Epithelial cell of proximal tubule (primary cell): Measurements from ENCODE around the gene TTC28. TPM values are rescaled to one million over a fixed set of nuclear protein-coding genes. Genes with fewer than 3 reads are reported as not detected.
A peak's percentile ranks its signal among the peaks of the same experiment; 100 is the strongest.

Source experiments
- DNase-seq: peaks from one replicate; pipeline ENCODE4 v3.0.0-alpha.2; 2011; ENCODE audit warnings: low read depth
- H3K4me3 ChIP-seq: 2 replicates; pipeline ENCODE4 v1.5.1; 2011; ENCODE audit warnings: low read depth, mild to moderate bottlenecking, low read length
- total RNA-seq: library from RNA; depleted of rRNA; stranded (reverse); fragments of >200 nt; gene quantifications from 2 replicates; pipeline ENCODE4 v1.2.3, GENCODE V29; 2015
- TF ChIP-seq, protein P1 (sequence below): conservative IDR thresholded peaks from 2 replicates; pipeline ENCODE4 v1.5.1; 2012; ENCODE audit warnings: low read depth, mild to moderate bottlenecking, low read length

TTC28 gene
- total RNA-seq, 1 donor from 2014 or later: 3.7 TPM

DNA sequence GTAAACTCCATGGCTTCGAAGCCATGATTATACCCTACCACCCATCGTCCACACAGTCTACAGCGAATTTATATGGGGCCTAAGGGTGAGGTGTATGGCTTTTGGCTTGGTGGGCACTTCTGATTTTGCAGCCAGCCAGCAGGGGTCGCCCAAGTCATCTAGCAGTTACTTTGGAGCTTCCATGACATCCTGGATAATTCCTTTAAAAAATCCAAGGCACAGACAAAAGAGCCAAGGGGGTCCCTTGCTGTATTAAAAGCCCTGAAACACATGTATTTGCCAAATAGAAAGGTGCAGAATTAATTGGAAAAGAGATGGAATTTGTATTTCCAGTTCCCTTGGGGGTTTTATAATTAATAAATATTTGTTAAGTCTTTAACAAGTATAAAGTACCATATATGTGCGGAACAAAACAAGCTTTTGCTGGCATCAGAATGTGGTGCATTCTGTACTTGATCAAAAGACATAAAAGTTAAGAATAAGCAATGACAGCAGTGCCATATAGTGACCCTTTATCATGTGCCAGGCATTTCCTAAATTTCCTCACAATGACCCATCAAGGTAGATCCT lies 627.8 kb downstream of the TTC28 start:
- DNase-seq: no peak
- H3K4me3 ChIP-seq: no peak overlapping the region
- TF ChIP-seq, protein P1, sequence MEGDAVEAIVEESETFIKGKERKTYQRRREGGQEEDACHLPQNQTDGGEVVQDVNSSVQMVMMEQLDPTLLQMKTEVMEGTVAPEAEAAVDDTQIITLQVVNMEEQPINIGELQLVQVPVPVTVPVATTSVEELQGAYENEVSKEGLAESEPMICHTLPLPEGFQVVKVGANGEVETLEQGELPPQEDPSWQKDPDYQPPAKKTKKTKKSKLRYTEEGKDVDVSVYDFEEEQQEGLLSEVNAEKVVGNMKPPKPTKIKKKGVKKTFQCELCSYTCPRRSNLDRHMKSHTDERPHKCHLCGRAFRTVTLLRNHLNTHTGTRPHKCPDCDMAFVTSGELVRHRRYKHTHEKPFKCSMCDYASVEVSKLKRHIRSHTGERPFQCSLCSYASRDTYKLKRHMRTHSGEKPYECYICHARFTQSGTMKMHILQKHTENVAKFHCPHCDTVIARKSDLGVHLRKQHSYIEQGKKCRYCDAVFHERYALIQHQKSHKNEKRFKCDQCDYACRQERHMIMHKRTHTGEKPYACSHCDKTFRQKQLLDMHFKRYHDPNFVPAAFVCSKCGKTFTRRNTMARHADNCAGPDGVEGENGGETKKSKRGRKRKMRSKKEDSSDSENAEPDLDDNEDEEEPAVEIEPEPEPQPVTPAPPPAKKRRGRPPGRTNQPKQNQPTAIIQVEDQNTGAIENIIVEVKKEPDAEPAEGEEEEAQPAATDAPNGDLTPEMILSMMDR: peak; percentile 90

- no peak for DNase-seq
- TF ChIP-seq, protein P1: no peak
- H3K4me3 ChIP-seq: no peak overlapping the region
Observed at GRCh38 chr22:28051091-28051786, 628.4 kb downstream of the TTC28 start.

DNA sequence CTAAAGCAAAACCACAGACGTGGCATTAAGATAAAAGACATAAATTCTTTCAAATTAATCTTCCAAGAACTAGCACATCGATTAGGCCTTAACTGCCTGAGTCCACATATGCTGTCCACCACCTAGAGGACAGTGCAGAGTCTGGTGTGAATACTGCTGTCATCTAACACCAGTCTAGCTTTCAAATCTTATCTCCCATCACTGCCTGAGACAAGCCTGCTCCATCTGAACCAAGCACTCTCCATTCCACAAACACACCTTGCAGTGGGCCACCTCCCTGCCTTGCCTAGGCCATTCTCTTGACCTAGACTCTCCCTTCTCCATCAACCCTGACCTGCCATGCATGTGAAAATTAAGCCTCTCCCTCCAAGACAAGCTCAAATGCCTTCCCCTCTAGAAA lies 631.1 kb downstream of the TTC28 start:
- DNase-seq: no peak
- H3K4me3 ChIP-seq: no peak overlapping the region
- TF ChIP-seq, protein P1: no peak

DNA sequence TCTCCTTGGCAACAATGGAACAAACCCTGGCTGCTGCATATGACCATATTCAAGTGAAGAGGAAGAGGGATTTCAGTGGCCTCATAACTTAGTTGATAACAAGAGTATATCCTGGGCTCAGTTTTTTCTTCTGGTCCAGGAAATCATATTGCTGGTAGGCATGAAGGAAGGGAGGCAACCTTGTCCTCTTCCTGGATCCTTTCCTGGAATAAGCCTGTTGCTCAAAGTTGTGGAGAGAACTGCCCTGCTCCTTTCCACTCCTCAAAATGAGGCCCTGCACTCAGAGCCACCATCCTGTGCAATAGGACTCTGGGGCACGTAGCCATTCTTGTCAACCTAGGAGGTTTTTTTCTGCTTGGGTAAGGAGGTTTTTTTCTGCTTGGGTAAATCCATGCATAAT lies 631.9 kb downstream of the TTC28 start:
- TF ChIP-seq, protein P1: no peak
- H3K4me3 ChIP-seq: no peak overlapping the region
- no peak for DNase-seq

- no peak overlapping the region for H3K4me3 ChIP-seq
- TF ChIP-seq, protein P1: no peak
- DNase-seq: no peak
Observed at GRCh38 chr22:28046100-28046499, 633.5 kb downstream of the TTC28 start.

- TF ChIP-seq, protein P1: no peak
Observed at GRCh38 chr22:28044546-28045173, 635.0 kb downstream of the TTC28 start.

DNA sequence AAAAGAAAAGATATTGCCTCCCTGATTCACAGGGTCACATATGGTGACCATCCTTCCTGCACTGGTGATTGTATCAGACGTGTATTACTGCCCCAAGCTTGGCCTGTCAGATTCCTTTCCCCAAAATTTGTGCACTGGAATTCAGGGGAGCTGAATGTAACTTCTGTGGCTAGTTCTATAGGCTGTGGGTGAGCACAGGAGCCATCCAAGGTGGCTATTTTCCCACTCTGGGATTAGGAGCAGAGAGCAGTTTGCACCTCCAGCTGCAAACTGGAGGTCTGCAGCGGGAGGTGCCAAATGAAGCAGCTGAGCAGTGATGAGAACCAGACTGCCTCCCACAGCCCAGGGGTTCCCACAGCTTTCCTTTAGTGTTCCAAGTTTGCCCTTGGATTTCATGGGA lies 636.4 kb downstream of the TTC28 start:
- no peak for DNase-seq
- H3K4me3 ChIP-seq: no peak overlapping the region
- TF ChIP-seq, protein P1: no peak

More at GRCh38 chr22:28044546-28045173, 635.0 kb downstream of the TTC28 start:
- H3K4me3 ChIP-seq: no peak overlapping the region
- DNase-seq: no peak
